ENCODE data around the gene THBD.

The THBD gene

DNA sequence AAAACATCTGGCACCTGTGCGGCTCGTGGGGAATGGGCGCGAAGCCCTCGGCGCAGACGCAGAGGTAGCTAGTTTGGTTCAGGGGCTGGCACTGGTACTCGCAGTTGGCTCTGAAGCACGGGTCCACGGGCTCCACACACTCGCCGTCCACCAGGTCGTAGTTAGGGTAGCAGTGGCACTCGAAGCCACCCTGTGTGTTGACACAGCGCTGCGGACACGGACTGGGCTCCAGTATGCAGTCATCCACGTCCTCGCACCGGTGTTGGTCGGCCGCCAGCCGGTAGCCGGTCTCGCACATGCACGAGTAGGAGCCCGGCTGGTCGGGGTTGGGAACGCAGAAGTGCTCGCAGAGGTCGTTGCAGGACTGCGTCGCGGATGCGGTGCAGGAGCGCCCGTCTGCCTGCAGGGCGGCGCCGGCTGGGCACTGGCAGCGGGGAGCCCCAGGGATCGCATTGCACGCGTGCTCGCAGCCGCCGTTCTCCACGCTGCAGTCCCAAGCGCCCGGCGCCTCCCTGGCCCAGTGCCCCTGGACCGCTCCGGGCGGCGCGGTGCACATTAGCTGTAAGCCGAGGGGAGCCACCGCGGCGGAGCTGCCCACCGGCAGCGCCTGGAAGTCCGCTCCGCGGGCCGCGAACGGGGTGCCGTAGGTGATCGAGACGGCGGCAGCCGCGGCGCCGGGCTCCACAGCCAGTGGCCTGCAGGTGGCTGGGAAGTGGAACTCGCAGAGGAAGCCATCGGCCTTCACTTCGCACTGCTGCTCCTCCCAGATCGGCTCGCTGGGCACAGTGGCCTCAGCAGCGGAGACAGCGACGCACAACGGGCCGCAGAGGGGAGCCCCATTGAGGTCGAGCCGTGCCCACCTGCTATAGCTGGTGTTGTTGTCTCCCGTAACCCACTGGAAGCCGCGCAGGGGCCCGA is 930 bp downstream of the THBD start:
- peaks cover 34 to 43% of the 10 kb centered on the region in 2 experiments for H3K4me1 ChIP-seq (ENCODE audit: control insufficient read depth in 1 of 2, insufficient read depth in 2 of 2, low read length in 2 of 2)
- H3K36me3 ChIP-seq (ENCODE audit: control insufficient read depth in 1 of 2, insufficient read depth in 2 of 2, low read length in 2 of 2) = no peaks in the 10 kb centered on the region
- peak overlapping the region; percentile 46 for H3K4me3 ChIP-seq (ENCODE audit: low read depth, low read length)

DNA sequence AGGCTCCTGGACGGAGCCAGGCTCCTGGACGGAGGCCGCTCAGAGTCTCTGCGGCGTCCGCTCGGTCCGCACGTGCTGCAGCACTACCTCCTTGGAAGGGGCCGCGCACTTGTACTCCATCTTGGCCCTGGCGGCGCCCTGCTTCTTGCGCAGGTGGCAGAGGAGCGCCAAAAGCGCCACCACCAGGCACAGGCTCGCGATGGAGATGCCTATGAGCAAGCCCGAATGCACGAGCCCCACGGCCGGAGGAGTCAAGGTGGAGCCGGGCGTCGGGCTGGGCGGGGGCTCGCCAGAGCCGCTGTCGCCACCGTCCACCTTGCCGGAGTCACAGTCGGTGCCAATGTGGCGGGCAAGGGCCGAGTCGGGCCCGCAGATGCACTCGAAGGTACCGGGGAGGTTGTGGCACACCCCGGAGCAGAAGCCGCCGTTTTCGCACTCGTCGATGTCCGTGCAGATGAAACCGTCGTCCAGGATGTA is 1.7 kb downstream of the THBD start:
- peak overlapping the region; percentile 23 for H2BK12ac ChIP-seq (ENCODE audit: low read length)
- H2AK5ac ChIP-seq (ENCODE audit: low read length) = peak overlapping the region; percentile 38
- no peak overlapping the region for H3K18ac ChIP-seq (ENCODE audit: low read length)
- no peak overlapping the region for H3K4me3 ChIP-seq (ENCODE audit: low read depth, low read length)
- H3K4ac ChIP-seq (ENCODE audit: low read depth, low read length) = no peak overlapping the region
- no peak overlapping the region for H4K91ac ChIP-seq (ENCODE audit: low read depth, low read length)
- peaks cover 2% of the 10 kb centered on the region for H3K79me2 ChIP-seq (ENCODE audit: control insufficient read depth, insufficient read depth, low read length, poor library complexity)
- no peak overlapping the region for H3K4me2 ChIP-seq (ENCODE audit: low read length)
- no peak overlapping the region for H3K9ac ChIP-seq (ENCODE audit: low read length)
- H3K9me3 ChIP-seq (ENCODE audit: insufficient read depth, low read depth, low read length) = peaks cover 7% of the 10 kb centered on the region
- no CpG with 5 or more reads among the region's 47 CpGs for WGBS (ENCODE audit: extremely low coverage, insufficient coverage, insufficient read length)
- peak in 1 of 2 donors; percentile 14 for DNase-seq
- no peak overlapping the region for H3K27ac ChIP-seq (ENCODE audit: low read depth, low read length)
- no peak overlapping the region for H2BK5ac ChIP-seq (ENCODE audit: low read depth, low read length, poor library complexity)
- peak overlapping the region; percentile 37 for H3K14ac ChIP-seq (ENCODE audit: low read length)
- peaks cover 6% of the 10 kb centered on the region for H3K79me1 ChIP-seq (ENCODE audit: low read length)
- H4K8ac ChIP-seq (ENCODE audit: low read depth, low read length) = no peak overlapping the region
- H4K12ac ChIP-seq (ENCODE audit: low read depth, low read length) = no peak overlapping the region
- H2BK120ac ChIP-seq (ENCODE audit: insufficient read depth, low read length, poor library complexity) = no peak overlapping the region
- H3K4me1 ChIP-seq (ENCODE audit: control insufficient read depth in 1 of 2, insufficient read depth in 2 of 2, low read length in 2 of 2) = peaks cover 34 to 43% of the 10 kb centered on the region in 2 experiments
- H2AFZ ChIP-seq (ENCODE audit: insufficient read depth, low read length, poor library complexity) = no peak overlapping the region
- no peaks in the 10 kb centered on the region for H3K36me3 ChIP-seq (ENCODE audit: control insufficient read depth in 1 of 2, insufficient read depth in 2 of 2, low read length in 2 of 2)
- H3K23ac ChIP-seq (ENCODE audit: low read length) = no peak overlapping the region
- peaks cover 31% of the 10 kb centered on the region for H3K27me3 ChIP-seq (ENCODE audit: insufficient read depth, low read length)

More for the DNA sequence above, 930 bp downstream of the THBD start:
- no CpG with 5 or more reads among the region's 92 CpGs for WGBS (ENCODE audit: extremely low coverage, insufficient coverage, insufficient read length)
- Histone ChIP-seq H2AK5ac (ENCODE audit: low read length) (no peak overlapping the region), H3K9ac (ENCODE audit: low read length) (no peak overlapping the region), H2AFZ (ENCODE audit: insufficient read depth, low read length, poor library complexity) (no peak overlapping the region), H3K79me1 (ENCODE audit: low read length) (peaks cover 6% of the 10 kb centered on the region), H2BK5ac (ENCODE audit: low read depth, low read length, poor library complexity) (no peak overlapping the region), H3K14ac (ENCODE audit: low read length) (no peak overlapping the region), H3K27me3 (ENCODE audit: insufficient read depth, low read length) (peaks cover 31% of the 10 kb centered on the region), H3K79me2 (ENCODE audit: control insufficient read depth, insufficient read depth, low read length, poor library complexity) (peaks cover 2% of the 10 kb centered on the region), H3K9me3 (ENCODE audit: insufficient read depth, low read depth, low read length) (peaks cover 7% of the 10 kb centered on the region), H3K27ac (ENCODE audit: low read depth, low read length) (no peak overlapping the region), H2BK120ac (ENCODE audit: insufficient read depth, low read length, poor library complexity) (no peak overlapping the region), H3K18ac (ENCODE audit: low read length) (no peak overlapping the region), H3K4ac (ENCODE audit: low read depth, low read length) (no peak overlapping the region), H3K4me2 (ENCODE audit: low read length) (peak overlapping the region; percentile 71), H4K12ac (ENCODE audit: low read depth, low read length) (no peak overlapping the region), H2BK12ac (ENCODE audit: low read length) (no peak overlapping the region), H3K23ac (ENCODE audit: low read length) (no peak overlapping the region), H4K91ac (ENCODE audit: low read depth, low read length) (no peak overlapping the region), H4K8ac (ENCODE audit: low read depth, low read length) (no peak overlapping the region)
- peak; percentile 22 to 55 for DNase-seq

DNA sequence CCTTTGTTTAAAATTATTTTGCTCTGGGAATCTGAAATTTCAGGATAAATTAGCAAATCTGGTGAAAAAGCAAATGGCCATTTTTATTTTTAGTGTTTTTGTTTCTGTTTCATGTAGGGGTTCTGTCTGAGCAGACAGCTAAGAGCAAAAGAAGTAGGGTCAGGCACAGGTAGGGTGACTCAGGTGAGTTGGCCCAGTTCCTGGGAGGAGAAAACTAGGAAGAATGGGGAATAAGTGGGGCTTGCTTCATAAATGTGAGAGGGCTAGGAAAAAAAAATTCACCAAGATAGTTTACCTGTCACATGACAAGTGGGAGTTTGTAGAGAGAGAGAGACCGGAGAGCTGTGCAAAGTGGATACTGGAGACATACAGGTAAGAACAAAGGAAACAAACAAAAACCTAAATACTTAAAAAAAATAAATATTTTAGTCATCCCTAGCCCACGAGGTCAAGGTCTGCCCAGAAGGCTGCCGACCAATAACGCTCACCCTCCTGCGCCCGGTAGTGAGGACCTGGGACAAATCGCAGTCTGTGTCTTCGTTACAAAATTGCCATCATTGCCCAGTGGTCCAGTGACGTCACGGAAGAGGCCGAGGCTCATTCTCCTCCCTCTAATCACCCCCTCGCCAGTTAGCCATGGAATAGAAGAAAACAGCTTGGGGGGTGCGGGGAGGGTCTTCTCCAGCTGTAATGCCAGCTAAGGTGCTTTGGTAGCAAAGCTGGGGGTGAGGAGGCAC is 2.3 kb downstream of the THBD start:
- Histone ChIP-seq H2AFZ (ENCODE audit: insufficient read depth, low read length, poor library complexity) (no peak overlapping the region), H3K18ac (ENCODE audit: low read length) (no peak overlapping the region), H3K4me3 (ENCODE audit: low read depth, low read length) (no peak overlapping the region), H3K4me2 (ENCODE audit: low read length) (no peak overlapping the region), H2BK120ac (ENCODE audit: insufficient read depth, low read length, poor library complexity) (no peak overlapping the region), H4K8ac (ENCODE audit: low read depth, low read length) (no peak overlapping the region), H3K27me3 (ENCODE audit: insufficient read depth, low read length) (peaks cover 31% of the 10 kb centered on the region), H2BK5ac (ENCODE audit: low read depth, low read length, poor library complexity) (no peak overlapping the region), H3K27ac (ENCODE audit: low read depth, low read length) (no peak overlapping the region), H4K12ac (ENCODE audit: low read depth, low read length) (no peak overlapping the region), H3K4me1 (ENCODE audit: control insufficient read depth in 1 of 2, insufficient read depth in 2 of 2, low read length in 2 of 2) (peaks cover 34 to 43% of the 10 kb centered on the region in 2 experiments), H3K36me3 (ENCODE audit: control insufficient read depth in 1 of 2, insufficient read depth in 2 of 2, low read length in 2 of 2) (no peaks in the 10 kb centered on the region), H3K14ac (ENCODE audit: low read length) (no peak overlapping the region), H3K4ac (ENCODE audit: low read depth, low read length) (no peak overlapping the region), H2AK5ac (ENCODE audit: low read length) (no peak overlapping the region), H3K23ac (ENCODE audit: low read length) (no peak overlapping the region), H3K9me3 (ENCODE audit: insufficient read depth, low read depth, low read length) (peaks cover 7% of the 10 kb centered on the region), H3K79me2 (ENCODE audit: control insufficient read depth, insufficient read depth, low read length, poor library complexity) (peaks cover 2% of the 10 kb centered on the region), H4K91ac (ENCODE audit: low read depth, low read length) (no peak overlapping the region), H2BK12ac (ENCODE audit: low read length) (peak overlapping the region; percentile 23), H3K79me1 (ENCODE audit: low read length) (peaks cover 6% of the 10 kb centered on the region), H3K9ac (ENCODE audit: low read length) (no peak overlapping the region)
- no peak for DNase-seq
- no CpG with 5 or more reads among the region's 13 CpGs for WGBS (ENCODE audit: extremely low coverage, insufficient coverage, insufficient read length)

DNA sequence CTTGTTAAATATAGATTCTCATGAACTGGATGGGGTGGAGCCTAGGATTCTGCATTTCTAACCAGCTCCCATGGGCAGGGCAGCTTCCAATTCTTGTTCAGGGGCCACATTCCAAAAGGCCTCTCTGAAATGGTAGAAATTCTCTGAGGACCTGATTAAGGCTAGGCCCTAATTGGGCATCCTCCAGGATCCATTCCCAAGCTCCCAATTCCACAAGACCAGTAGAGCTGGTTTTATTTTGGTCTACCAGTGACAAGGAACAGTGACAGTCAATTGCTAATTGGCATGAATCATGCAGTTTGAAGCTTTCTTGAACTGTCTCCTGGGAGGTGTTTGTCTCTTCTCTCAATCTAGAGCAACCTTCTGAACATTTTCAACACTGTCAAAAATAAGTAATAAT is 3.0 kb downstream of the THBD start:
- Histone ChIP-seq H2AK5ac (ENCODE audit: low read length) (no peak overlapping the region), H3K27ac (ENCODE audit: low read depth, low read length) (no peak overlapping the region), H3K79me1 (ENCODE audit: low read length) (peaks cover 6% of the 10 kb centered on the region), H4K91ac (ENCODE audit: low read depth, low read length) (no peak overlapping the region), H3K27me3 (ENCODE audit: insufficient read depth, low read length) (peaks cover 31% of the 10 kb centered on the region), H3K9ac (ENCODE audit: low read length) (no peak overlapping the region), H3K14ac (ENCODE audit: low read length) (no peak overlapping the region), H2BK5ac (ENCODE audit: low read depth, low read length, poor library complexity) (no peak overlapping the region), H4K8ac (ENCODE audit: low read depth, low read length) (no peak overlapping the region), H2AFZ (ENCODE audit: insufficient read depth, low read length, poor library complexity) (no peak overlapping the region), H3K4me2 (ENCODE audit: low read length) (no peak overlapping the region), H3K9me3 (ENCODE audit: insufficient read depth, low read depth, low read length) (peaks cover 7% of the 10 kb centered on the region), H3K4me1 (ENCODE audit: control insufficient read depth in 1 of 2, insufficient read depth in 2 of 2, low read length in 2 of 2) (peaks cover 34 to 42% of the 10 kb centered on the region in 2 experiments), H2BK12ac (ENCODE audit: low read length) (no peak overlapping the region), H3K79me2 (ENCODE audit: control insufficient read depth, insufficient read depth, low read length, poor library complexity) (peaks cover 2% of the 10 kb centered on the region), H3K23ac (ENCODE audit: low read length) (no peak overlapping the region), H3K4me3 (ENCODE audit: low read depth, low read length) (no peak overlapping the region), H3K18ac (ENCODE audit: low read length) (no peak overlapping the region), H4K12ac (ENCODE audit: low read depth, low read length) (no peak overlapping the region), H3K36me3 (ENCODE audit: control insufficient read depth in 1 of 2, insufficient read depth in 2 of 2, low read length in 2 of 2) (no peaks in the 10 kb centered on the region), H2BK120ac (ENCODE audit: insufficient read depth, low read length, poor library complexity) (no peak overlapping the region), H3K4ac (ENCODE audit: low read depth, low read length) (no peak overlapping the region)
- peak; percentile 32 to 74 for DNase-seq
